A673 (cell line): Measurements from ENCODE around the gene RTCB. TPM values are rescaled to one million over a fixed set of nuclear protein-coding genes. Genes with fewer than 3 reads are reported as not detected.
"Not testable (repeated sequence)": the region's sequence is repeated elsewhere in the genome, so short reads cannot be mapped to it uniquely, and the experiment has no call there.

Experiments used
- BruUV-seq: library from RNA; stranded (reverse); fragments of 400-500 nt; replicated peaks from 2 replicates; lab custom pipeline; 2021; lab: Mats Ljungman, UMichigan
- CTCF ChIA-PET: fragments of 300-600 bp; sonication (Branson Sonifier 250); formaldehyde crosslinking; loops from one replicate; lab custom pipeline; 2022; ENCODE audit warnings: antibody characterized with exemption; lab: Charles Lee
- POLR2A ChIA-PET: fragments of 300-600 bp; sonication (Branson Sonifier 250); formaldehyde crosslinking; loops from one replicate; lab custom pipeline; 2022; ENCODE audit warnings: antibody characterized with exemption; ENCODE audit not compliant: low non-redundant PET; lab: Charles Lee
- DNase-seq: peaks from one replicate; pipeline ENCODE4 v3.0.0-alpha.2; 2015; ENCODE audit warnings: low spot score
- H3K27ac ChIP-seq: fragments of 200-600 bp; sonication (generic); 2 replicates; pipeline ENCODE4 v1.5.1; 2016; ENCODE audit warnings: mixed run types, low read depth, mild to moderate bottlenecking, mixed read lengths, antibody characterized with exemption, low read length; ENCODE audit not compliant: poor library complexity, severe bottlenecking
- H3K27me3 ChIP-seq: fragments of 200-600 bp; sonication (generic); replicated peaks from 2 replicates; pipeline ENCODE4 v1.6.1; 2017; ENCODE audit warnings: mixed run types, low read depth, mild to moderate bottlenecking, mixed read lengths, antibody characterized with exemption, low read length; ENCODE audit not compliant: insufficient read depth, poor library complexity
- H3K36me3 ChIP-seq: fragments of 200-600 bp; sonication (generic); 2 replicates; pipeline ENCODE4 v1.6.1; 2016; ENCODE audit warnings: mixed run types, mild to moderate bottlenecking, mixed read lengths, antibody characterized with exemption, low read length; ENCODE audit not compliant: insufficient read depth, poor library complexity, severe bottlenecking
- H3K4me1 ChIP-seq: fragments of 200-600 bp; sonication (generic); 2 replicates; pipeline ENCODE4 v1.6.1; 2017; ENCODE audit warnings: mixed run types, mild to moderate bottlenecking, mixed read lengths, antibody characterized with exemption, low read length; ENCODE audit not compliant: insufficient read depth, poor library complexity, severe bottlenecking
- H3K4me3 ChIP-seq: fragments of 200-600 bp; sonication (generic); 2 replicates; pipeline ENCODE4 v1.5.1; 2016; ENCODE audit warnings: low read depth, mixed run types, mild to moderate bottlenecking, mixed read lengths, low read length; ENCODE audit not compliant: poor library complexity, severe bottlenecking
- H3K9me3 ChIP-seq: fragments of 200-600 bp; sonication (generic); 2 replicates; pipeline ENCODE4 v1.6.1; 2016; ENCODE audit warnings: mixed run types, low read depth, mild to moderate bottlenecking, mixed read lengths, antibody characterized with exemption, low read length; ENCODE audit not compliant: poor library complexity, severe bottlenecking
- CTCF ChIP-seq: fragments of 300-800, 200-600 bp; sonication (generic); conservative IDR thresholded peaks from 2 replicates; pipeline ENCODE4 v1.5.1; 2017; ENCODE audit warnings: low read depth, mild to moderate bottlenecking, antibody characterized with exemption, low read length, moderate library complexity, mixed read lengths
- EZH2 ChIP-seq: fragments of 200-600 bp; sonication (generic); IDR thresholded peaks from 2 replicates; pipeline ENCODE4 v1.6.1; 2017; ENCODE audit warnings: borderline replicate concordance, low read depth, mild to moderate bottlenecking, mixed read lengths, antibody characterized with exemption, low read length; ENCODE audit not compliant: poor library complexity, severe bottlenecking
- intact Hi-C: fragments of 100-400 bp; cut with micrococcal nuclease; formaldehyde crosslinking; loops from one replicate; pipeline ENCODE4 v1.10.0; 2022; ENCODE audit not compliant: unreplicated experiment
- total RNA-seq: library from RNA; stranded (reverse); gene quantifications from 2 replicates; pipeline ENCODE4 v1.2.3, GENCODE V29; 2021

RTCB gene
- total RNA-seq, 1 experiment from 2014 or later = 123 TPM

- Histone ChIP-seq H3K4me1 (no peaks in the 10 kb centered on the region), H3K4me3 (no peak overlapping the region), H3K27me3 (no peaks in the 10 kb centered on the region), H3K9me3 (no peaks in the 10 kb centered on the region), H3K36me3 (no peaks in the 10 kb centered on the region), H3K27ac (no peak overlapping the region)
- no peak for DNase-seq
- POLR2A ChIA-PET = no interaction called here
- intact Hi-C loops = no loop called here
- no peak for TF ChIP-seq CTCF
- TF ChIP-seq EZH2 = no peak
- CTCF ChIA-PET = no interaction called here
- no TSS peak for BruUV-seq
Observed at GRCh38 chr22:32364210-32364609, 47.8 kb downstream of the RTCB start.

GRCh38 chr22:32361257-32361656 is 50.8 kb downstream of the RTCB start:
- H3K9me3 ChIP-seq = no peaks in the 10 kb centered on the region
- no peak overlapping the region for H3K4me3 ChIP-seq
- no peak for TF ChIP-seq EZH2
- no peak for TF ChIP-seq CTCF
- POLR2A ChIA-PET = no interaction called here
- H3K27ac ChIP-seq = no peak overlapping the region
- no peaks in the 10 kb centered on the region for H3K4me1 ChIP-seq
- intact Hi-C loops = no loop called here
- DNase-seq = no peak
- no peaks in the 10 kb centered on the region for H3K27me3 ChIP-seq
- BruUV-seq = no TSS peak
- no peaks in the 10 kb centered on the region for H3K36me3 ChIP-seq
- CTCF ChIA-PET = no interaction called here

- DNase-seq, BruUV-seq, H3K4me1 ChIP-seq, POLR2A ChIA-PET, intact Hi-C loops, H3K27me3 ChIP-seq, CTCF ChIA-PET, H3K9me3 ChIP-seq, H3K36me3 ChIP-seq, H3K27ac ChIP-seq, H3K4me3 ChIP-seq: not testable (repeated sequence)
Observed at GRCh38 chr22:32360096-32360495, 52.0 kb downstream of the RTCB start.

GRCh38 chr22:32357567-32357966 is 54.5 kb downstream of the RTCB start, which contains the start of gene RFPL3:
RFPL3 (plus strand) TSS chr22:32357867; CDS start chr22:32358072, 205 bp downstream.
- BruUV-seq, intact Hi-C loops, H3K27ac ChIP-seq, H3K4me1 ChIP-seq, H3K4me3 ChIP-seq, H3K9me3 ChIP-seq, CTCF ChIA-PET, H3K36me3 ChIP-seq, H3K27me3 ChIP-seq, DNase-seq: not testable (repeated sequence)
- POLR2A ChIA-PET = interaction anchor here (0.7 kb wide), 1 partner anchor 134 kb away, joined by 7 read pairs; no protein-coding TSS in a partner anchor
